Activated T-cell treated with anti-CD3 and anti-CD28 coated beads for 48 hours (primary cell): ENCODE data around the gene ULK2.

Experiments
- DNase-seq: peaks from one replicate; pipeline ENCODE4 v3.0.0-alpha.2; 2020; ENCODE audit warnings: low read depth

Gene ULK2

DNA sequence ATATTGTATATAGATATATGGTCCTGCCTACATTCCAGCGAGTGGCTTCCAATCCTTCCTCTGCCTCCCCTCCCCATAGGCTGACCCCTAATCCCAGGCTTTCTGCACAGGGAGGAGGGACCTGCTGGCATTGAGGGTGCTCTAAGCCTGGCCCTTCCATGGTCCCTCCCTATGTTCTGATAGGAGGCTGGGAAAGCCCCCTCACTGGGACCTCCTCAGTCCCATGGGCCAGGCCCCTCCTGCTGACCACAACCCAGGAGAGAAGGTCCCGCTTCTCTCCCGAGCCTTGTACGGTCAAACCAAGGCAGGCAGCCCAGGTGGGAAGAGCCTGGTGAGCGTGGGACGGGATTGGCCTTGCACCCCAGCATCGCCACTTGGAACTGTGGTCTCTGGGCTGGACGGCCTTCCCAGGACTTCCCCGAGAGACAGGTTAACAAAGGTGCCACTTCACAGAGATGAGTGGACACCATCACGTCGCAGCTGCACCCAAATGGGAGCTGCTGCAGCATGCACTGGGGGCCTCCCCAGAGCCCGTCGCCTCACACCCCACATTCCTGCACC, 120.5 kb downstream of the ULK2 start:
- DNase-seq: no peak

DNA sequence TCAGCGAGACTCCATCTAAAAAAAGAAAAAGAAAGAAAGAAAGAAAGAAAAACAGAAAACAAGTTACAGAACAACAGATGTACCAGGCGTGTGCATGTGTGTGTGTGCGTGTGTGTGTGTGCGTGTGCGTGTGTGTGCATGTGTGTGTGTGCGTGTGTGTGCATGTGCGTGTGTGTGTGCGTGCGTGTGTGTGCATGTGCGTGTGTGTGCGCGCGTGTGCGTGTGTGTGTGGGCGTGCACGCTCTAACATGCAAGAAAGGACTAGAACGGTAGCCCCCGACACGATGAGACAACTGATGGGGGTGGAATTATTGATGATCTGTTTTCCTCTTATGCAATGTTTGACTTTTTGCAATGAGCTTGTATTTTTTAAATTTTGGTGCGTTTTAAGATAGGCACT, 121.2 kb downstream of the ULK2 start:
- no peak for DNase-seq

DNA sequence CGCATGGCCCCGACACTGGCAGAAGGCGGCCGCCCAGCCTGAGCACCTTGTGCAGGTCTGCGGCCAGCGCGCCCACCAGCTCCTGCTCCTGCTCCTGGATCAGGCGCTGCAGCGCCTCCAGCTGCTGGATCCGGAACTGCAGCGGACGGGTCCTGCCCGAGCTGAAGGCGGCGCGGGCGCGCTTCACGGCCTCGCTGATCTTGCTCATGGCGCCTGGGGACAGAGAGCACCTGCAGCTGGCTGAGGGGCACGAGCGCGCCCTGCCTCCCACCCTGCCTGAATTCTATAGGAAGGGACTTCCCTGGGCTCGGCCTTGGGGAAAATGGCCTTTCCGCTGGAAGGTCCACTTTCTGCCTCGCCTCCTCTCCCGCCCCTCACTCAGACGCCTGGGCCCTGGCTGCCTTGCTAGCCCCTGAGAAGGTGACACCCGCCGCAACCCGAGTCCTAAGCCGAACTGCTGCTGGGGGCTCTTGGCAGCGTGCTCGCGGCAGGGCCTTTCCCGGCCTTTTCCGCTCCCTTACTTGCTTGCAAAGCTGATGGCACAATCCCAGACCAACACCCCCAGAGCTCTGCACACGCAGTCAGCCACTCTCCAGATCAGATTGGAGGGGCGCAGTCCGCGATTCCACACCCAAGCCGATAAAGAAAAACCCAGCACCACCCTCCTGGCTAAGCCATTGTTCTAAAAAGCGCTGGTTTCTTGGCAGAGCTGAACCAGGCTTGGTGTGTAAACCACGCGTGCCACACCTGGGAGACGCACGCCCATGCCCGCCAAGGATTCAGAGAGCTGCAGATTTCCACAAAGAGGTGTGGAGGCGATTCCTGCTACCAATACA, 122.6 kb downstream of the ULK2 start:
- peak; percentile 87 for DNase-seq

DNA sequence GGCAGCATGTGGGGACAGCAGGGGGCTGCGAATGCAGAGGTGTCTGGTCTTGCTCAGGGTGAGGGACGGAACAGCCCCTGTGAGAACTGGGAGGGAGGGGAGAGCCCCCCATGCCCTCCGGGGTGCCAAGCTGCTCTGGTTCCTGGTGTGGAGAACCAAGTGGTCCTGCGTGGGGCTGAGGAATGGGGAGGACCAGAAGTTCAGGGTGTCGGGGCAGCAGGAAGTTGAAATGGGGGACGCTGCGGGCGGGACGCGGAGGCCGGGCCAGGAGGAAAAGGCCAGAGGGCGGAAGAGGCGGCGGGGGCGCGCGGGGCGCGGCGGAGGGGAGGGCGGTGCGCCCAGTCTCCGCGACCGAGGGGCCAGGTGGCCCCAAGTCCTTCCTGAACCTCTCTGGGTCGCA, 123.2 kb downstream of the ULK2 start:
- DNase-seq: no peak

DNA sequence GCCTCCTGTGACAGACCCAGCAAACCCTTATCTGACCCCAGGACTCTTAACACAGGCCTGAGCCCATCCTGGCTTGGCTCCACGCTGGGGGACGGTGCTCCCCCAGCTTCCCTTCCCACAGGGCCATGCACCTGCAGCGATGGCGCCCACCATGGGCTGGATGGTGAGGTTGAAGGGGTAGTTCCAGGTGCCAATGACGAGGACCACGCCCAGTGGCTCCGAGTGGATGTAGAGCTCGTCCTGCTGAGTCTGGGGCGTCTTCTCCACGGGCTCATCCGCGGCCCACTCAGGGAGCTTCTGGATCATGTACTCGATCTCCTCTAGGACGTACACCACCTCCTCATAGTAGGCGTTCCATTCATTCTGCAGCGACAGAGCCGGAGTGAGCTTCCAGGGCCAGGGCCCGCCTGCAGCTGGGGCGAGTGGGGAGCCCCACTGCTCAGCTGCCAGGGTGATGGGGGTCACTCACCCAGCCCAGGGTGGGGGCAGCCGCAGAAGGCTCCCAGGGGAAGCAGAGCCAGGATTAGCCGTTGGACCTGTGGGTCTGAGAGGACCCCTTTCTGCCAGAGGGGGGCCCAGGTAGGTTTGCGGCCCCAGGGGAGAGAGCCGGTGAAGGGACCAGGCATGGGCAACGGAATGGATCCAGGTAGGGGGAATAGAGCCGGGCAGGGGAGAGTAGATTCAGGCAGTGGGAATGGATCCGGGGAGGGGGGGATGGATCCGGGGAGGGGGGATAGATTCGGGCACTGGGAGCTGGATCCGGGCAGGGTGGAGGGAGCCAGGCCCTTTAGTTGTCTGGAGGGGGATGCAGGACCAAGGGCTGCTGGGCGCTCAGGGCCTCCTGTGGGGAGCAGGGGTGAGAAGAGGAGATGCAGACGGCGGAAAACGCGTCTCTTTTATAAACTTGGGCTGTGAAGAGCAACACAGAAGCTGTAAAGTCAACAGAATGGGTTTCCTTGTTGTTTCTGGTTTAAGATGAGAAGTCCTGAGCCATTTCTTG, 124.3 kb downstream of the ULK2 start:
- no peak for DNase-seq

DNA sequence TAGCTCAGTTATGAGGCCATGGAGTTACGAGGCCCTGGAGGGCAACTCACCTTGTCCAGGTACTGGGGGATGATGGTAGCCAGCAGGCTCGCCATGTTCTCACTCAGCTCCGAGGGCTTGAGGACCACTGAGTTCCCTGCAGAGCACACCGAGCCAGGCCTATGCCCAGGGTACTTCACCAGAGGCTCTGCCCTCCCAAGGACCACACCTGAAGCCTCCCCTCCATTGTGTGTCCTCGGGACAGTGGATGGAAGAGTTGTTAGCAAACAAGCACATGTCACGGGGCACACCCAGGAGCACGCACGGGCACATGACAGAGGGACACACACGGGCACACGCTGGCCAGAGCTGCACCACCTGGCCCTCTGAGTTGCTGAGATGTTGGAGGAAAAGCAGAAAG, 125.2 kb downstream of the ULK2 start:
- no peak for DNase-seq

DNA sequence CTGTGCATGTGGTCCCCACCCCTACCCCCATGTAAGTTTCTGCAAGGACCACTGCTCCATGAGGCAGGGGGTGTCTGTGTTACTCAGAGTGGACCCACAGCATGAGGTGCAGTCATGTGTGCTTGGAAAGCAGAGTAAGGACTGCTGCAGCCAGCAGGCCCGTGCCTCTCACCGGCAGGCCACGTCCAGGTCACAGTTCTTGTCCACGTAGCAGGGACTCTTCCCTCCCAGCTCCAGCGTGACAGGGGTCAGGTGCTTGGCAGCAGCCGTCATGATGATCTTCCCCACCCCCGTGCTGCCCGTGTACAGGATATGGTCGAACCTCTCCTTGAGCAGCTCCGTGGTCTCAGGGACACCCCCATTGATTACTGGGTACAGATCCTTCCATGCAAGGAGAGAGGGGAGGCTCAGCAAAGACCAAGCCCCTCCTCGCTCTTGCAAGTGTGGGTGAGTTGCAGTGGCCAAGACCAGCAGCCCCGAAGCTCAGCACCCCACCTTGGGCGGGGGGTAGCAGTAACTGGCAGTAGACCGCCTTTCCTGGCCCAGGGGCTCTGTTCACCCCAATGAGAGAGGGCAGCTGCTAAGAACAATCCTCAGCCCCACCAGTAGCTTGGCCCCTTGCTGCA, 125.8 kb downstream of the ULK2 start:
- no peak for DNase-seq

DNA sequence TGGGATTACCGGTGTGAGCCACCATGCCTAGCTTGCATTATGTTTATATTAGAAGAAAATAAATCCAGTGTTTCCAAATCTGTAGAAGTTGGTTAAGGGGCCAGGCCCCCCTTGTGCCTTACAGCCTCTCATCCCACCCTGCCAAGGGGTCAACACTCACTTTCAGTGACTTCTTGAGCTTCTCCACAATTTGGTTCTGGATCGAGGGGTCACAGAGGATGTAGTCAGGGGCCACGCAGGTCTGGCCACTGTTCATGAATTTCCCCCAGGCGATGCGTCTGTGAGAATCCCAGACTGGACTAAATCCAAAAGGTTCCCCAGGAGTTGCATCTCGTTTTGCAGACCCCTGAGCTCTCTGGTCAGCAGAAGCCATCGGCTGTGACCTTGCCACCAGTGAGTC, 126.8 kb downstream of the ULK2 start:
- no peak for DNase-seq

DNA sequence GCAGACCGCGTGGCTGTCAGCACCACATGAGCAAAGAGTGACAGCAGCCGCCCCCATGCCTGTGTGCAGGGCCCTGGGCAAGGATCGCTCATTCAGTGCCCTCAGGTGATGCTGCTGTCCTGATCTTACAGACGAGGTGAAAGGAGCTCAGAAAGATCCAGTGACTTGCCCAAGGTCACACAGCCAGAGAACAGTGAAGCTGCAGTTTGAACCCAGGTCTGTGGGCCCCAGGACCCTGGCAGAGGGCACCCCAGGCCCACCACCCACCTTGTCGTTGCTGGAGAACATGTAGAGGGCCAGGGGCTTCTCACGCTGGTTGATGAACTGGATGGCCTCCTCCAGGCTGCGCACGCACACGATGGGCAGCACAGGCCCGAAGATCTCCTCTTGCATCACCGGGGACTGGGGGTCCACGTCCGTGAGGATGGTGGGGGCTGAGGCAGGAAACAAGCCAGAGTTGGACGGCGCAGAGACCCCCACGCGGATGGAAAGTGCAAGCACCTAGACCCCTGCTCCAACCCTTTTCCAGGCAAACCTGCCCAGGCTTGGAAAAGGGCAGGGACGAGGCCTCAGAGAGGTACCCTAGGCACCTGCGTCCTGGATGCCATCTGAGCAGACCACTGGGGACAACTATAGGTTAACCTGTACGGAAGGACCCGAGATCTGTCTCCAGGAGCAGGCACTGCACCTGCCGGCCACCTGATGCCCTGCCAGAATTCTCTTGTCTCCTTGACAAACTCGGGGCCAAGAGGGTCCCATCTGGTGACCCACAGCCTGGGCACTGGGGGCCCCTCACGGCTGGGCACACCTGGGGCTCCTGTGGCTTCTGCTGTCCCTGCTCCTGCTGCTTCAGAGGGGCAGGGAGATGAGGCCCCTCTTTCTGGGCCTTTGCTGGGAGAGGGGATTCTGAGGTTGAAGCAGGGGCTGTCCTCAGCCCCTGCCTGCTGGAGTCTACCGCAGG, 128.2 kb downstream of the ULK2 start:
- DNase-seq: no peak

DNA sequence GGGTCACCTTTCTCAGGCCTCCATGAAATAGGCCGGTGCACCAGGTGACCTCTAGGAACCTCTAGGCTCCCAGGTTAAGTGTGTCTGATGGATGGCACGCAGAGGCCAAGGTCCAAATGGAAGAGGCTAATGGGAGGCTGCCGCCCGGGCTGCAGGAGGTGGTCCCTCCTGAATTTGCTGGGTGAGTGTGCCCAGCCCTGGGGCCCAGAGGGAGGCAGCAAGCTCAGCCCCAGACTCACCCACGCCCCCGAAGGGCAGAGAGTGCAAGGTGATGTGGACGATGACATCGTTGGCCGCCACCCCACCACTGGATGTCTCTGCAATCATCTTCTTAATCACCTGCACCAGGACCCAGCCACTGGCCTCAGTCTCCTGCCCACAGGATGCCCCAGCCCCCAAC, 129.0 kb downstream of the ULK2 start:
- no peak for DNase-seq

DNA sequence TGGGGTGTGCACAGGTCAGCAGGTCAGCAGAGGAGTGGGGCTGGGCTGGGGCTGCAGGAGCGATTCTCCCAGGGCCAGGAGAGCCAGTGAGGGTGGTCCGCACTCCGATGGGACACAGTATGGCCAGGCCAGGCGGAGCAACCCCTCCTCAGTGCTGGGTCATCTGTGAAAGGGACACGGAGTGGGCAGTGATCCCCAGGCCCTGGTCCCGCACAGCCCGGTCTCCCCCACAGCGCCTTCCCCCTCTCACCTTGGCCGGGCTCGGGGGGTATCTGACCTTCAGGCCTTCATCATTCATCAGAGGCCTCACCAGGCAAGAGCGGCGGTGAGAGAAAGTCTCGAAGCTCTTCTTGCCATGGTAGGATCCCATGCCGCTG, 129.7 kb downstream of the ULK2 start:
- DNase-seq: no peak

DNA sequence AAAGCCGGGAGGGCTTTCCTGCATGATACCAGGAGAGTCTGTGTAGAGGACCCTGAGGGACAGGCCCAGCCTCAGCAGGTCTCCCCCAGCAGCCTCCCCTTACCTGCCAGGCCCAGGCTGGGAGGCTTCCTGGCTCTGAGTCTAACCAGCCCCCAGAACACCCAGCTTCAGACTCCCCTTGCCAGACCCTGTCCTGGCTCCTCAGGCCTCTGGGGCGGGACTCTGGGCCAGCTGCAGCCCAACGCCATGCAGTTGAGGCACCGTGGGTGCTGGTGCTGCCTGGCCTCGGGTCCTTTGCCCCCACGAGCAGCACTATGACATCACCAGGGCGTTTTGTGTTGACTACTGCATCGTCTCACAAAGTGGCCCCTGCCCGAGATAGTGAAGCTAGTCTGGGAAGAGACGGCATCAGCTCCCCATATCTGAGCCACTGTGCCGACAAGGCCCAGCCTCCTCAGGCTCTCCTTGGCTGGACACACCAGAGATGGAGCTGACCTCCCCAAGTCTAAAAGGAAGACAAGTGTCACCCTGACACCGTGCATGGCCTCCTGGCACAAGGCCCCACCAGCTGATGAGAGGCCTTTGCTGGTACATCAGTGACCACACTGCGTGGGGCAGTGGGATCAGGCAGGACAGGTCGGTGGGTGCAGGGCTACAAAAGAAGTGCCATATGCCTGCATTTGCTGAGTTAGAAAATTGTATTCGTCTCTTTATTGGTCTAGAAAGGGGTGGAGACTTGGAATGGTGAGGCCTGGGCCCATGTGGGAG, 130.2 kb downstream of the ULK2 start:
- DNase-seq: no peak

DNA sequence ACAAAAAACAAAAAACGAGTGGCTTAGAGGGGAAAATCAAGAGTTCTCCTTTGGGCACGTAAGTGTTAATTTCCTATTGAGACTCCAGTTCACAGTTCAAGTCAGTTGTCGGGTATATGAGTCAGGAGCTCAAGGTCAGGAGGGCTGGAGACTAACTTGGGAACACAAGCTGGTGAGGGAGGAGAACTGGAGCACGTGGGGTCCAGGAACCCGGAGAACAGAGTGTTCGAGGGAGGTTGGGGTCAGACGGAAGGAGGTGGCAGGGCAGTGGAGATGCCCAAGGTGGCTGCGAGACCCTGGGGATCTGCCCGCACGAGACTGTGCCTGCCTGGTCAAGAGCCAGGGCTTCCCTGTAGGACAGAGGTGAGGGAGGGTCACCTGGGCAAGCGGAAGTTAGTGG, 131.7 kb downstream of the ULK2 start:
- DNase-seq: no peak

DNA sequence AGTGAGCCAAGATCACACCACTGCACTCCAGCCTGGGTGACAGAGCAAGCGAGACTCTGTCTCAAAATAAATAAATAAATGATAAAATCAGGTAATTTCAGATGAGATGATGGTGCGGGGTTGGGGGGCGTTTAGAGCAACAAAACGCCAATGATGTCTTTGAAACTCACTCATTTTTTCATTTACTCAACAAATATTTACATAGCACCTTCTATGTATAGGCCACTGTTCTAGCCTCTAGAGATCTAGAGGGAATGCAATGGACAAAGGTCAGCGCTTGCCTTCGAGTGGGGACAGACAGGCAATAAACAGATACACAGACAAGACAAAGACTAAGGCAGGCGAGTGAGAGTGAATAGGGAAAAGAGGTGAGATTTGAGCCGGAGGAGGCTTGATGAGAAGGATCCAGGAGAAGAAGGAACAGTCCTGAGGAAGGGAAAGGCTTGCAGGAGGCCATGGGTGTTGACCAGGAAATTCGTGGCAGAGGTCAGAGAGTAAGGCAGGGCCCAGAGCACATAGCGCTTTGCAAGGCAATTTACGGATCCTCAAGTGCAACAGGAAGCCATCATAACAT, 133.7 kb downstream of the ULK2 start:
- DNase-seq: no peak

DNA sequence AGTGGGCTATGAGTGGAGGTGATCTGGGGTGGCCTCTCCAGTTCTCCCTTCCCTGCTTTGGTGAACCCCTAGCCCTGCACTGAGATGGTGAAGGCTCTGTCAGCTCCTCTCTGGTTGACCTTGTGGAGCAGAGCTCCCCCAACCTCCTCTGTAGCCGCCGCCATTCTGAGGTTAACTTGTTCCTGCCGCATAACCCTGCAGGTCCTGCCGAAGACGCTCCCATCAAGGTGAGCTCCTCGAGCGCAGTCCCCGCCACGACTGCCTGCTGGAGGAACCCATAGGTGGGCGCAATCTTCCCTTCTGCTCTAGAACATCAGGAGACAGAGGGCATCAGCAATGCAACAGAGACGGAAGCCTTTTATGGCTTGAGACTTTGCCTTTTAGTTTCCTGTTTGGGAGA, 136.1 kb downstream of the ULK2 start:
- no peak for DNase-seq

DNA sequence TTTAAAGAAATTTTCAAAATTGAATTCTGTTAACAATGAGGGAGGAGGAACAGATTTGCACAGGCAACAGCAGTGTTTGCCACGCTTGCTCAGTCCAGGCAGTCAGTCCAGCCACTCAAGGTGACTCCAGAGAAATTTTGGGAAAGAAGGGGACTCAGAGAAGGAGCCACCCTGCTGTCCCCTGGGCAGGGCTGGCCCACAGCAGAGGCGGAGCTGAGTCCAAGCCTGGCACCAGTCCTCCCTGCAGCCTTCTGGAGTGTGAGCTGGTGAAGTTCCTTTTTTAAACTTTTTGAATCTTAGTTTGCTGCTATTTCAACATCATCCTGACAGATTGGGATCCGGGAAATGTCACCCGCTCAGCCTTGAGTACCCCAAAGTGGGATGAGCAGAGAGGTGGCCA, 136.9 kb downstream of the ULK2 start:
- no peak for DNase-seq

DNA sequence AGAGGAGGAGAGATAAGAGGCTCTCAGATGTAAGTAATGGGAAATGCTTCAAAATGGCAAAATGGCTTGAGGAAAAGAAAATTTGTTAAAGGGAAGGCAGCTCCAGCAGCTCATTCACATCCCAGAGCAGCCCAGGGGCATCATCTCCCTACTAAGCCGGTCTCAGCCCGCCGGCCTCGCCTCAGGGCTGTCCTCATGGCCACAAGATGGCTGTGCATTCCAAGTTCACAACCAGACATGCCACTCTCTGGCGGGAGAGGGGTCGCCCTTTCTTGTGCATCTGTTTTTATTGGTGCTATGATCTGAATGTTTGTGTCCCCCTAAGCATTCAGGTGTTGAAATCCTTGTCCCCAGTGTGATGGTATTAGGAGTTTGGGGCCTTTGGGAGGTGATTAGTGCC, 137.8 kb downstream of the ULK2 start:
- DNase-seq: no peak

DNA sequence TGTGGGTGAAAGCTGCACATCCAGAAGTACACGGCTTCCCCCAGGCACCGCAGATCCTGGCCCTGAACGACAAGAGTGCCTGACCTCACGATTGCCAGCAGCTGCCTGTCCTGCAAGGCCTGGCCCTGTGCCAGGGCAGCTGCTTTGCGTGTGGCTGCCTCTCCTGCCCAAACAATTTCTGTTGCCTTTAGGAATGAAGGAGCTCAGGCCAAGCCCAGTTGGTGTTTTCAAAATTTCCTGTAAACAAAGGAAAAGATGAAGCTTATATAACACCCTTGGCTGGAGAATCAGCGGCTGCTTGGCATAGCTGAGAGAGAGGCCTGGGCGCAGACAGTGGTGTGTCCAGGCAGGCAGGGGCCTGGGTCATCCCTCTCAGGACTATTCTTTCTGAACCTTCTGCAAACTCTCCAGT, 139.6 kb downstream of the ULK2 start:
- no peak for DNase-seq

DNA sequence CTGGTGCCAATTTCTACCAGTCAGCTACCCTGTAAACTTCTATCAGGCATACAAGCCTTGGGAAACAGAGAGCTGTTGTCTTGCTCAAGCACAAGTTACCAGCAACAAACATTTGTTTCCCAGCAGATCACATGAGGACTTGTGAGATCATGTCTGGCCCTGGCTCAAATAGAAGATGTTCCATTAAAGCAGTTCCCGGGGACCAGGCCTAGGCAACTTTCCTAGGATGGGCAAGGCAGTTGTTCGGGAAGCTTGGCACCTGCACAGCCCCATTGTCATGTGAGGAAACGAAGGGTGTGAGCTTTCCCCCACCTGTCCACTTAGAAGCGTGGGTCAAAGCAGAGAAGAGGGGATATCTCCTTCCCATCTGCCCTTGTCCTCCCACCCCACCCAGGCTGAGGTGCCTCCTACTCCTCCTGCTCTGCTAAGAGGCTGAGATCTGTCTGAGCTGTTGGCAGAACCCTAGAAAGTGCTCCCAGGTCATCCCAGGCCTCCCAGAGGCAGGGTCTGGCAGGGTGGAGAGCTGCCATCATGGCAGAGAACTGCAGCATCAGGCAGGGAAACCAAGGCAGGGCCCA, 140.1 kb downstream of the ULK2 start:
- DNase-seq: no peak
